Kidney (tissue), 14 donors: ENCODE data around the gene KCNH8. TPM values are rescaled to one million over a fixed set of nuclear protein-coding genes. Genes with fewer than 3 reads are reported as not detected.

Experiments
- DNase-seq, 5 donors: peaks; one replicate each; pipeline ENCODE4 v3.0.0-alpha.2; 2013 to 2020
- FAIRE-seq: peaks from 2 replicates; lab custom pipeline; 2012; peaks lifted over from hg19 to GRCh38; lab: Jason Lieb, UNC
- H3K27ac ChIP-seq, 2 donors: one replicate each; pipeline ENCODE4 v1.7.0; 2013; ENCODE audit warnings: low read depth in 2 of 2, low read length in 2 of 2, inconsistent platforms in 1 of 2
- H3K27me3 ChIP-seq: one replicate; pipeline ENCODE4 v1.7.1; 2013; ENCODE audit warnings: low read length, inconsistent platforms; ENCODE audit not compliant: control insufficient read depth, insufficient read depth
- H3K36me3 ChIP-seq, 3 donors: one replicate each; pipeline versions ENCODE4 v1.7.0 to v1.7.1; 2013; ENCODE audit warnings: low read length in 3 of 3, control low read depth in 1 of 3, inconsistent platforms in 1 of 3; ENCODE audit not compliant: insufficient read depth in 3 of 3, control insufficient read depth in 2 of 3
- H3K4me1 ChIP-seq, 3 donors: one replicate each; pipeline versions ENCODE4 v1.7.0 to v1.7.1; 2013; ENCODE audit warnings: low read length in 3 of 3, inconsistent platforms in 1 of 3, low read depth in 1 of 3; ENCODE audit not compliant: control insufficient read depth in 2 of 3, insufficient read depth in 2 of 3
- H3K4me3 ChIP-seq, 3 donors: one replicate each; pipeline versions ENCODE4 v1.7.0 to v1.8.1; 2013; ENCODE audit warnings: low read length in 3 of 3, control low read depth in 1 of 3, inconsistent platforms in 1 of 3
- H3K9ac ChIP-seq, 3 donors: one replicate each; pipeline versions ENCODE4 v1.7.0 to v1.7.1; 2013; ENCODE audit warnings: low read length in 3 of 3, control low read depth in 1 of 3, inconsistent platforms in 1 of 3
- H3K9me3 ChIP-seq, 3 donors: one replicate each; pipeline versions ENCODE4 v1.7.0 to v1.7.1; 2013; ENCODE audit warnings: low read length in 3 of 3, control low read depth in 1 of 3, inconsistent platforms in 1 of 3; ENCODE audit not compliant: control insufficient read depth in 2 of 3, insufficient read depth in 1 of 3
- CTCF ChIP-seq: IDR thresholded peaks from 3 replicates; pipeline ENCODE4 v1.5.1; 2012; ENCODE audit warnings: mild to moderate bottlenecking, moderate library complexity, borderline replicate concordance; ENCODE audit not compliant: insufficient read depth; ENCODE audit errors: extremely low read depth
- intact Hi-C: fragments of 100-400 bp; cut with DNase I; formaldehyde crosslinking; loops from one replicate; pipeline ENCODE4 v1.11.1; 2022
- polyA plus RNA-seq: library from polyadenylated mRNA; stranded (reverse); fragments of 350-450 nt; fragmentation: Illumina TruSeq; extraction: RNeasy Lipid Tissue Mini Kit (QIAGEN cat#74804); gene quantifications from one replicate; pipeline ENCODE4 v1.2.3, GENCODE V29; 2014; ENCODE audit warnings: low read depth, low replicate concordance; ENCODE audit not compliant: insufficient read depth
- total RNA-seq: library from RNA; stranded (reverse); fragmentation: NEBNext Ultra II Directional; extraction: Animal tissue kit (Norgen Biotek cat#: 25700); gene quantifications from one replicate; pipeline ENCODE4 v1.2.1, GENCODE V29; 2021
- donor health status: control.
- donor health status: control.
- donor health status: control.
- donor health status: control.
- donor health status: control.
- donor health status: DM: yes; HTN: yes; CAD: no.
- donor health status: Normal renal cell carcinoma (clear cell type).

Gene KCNH8
- total and polyA plus RNA-seq, 2 donors from 2014 or later, result 1.0 TPM; not detected in 1

GRCh38 chr3:19105826-19106225, 42.5 kb upstream of the KCNH8 start:
- Histone ChIP-seq H3K4me1 (no peaks in the 10 kb centered on the region), H3K9ac (no peak overlapping the region), H3K9me3 (no peaks in the 10 kb centered on the region), H3K4me3 (no peak overlapping the region), H3K36me3 (no peaks in the 10 kb centered on the region), H3K27ac (no peak overlapping the region), H3K27me3 (no peaks in the 10 kb centered on the region)
- TF ChIP-seq CTCF, result no peak
- DNase-seq, result no peak
- intact Hi-C loops, result no loop called here
- no peak for FAIRE-seq

GRCh38 chr3:19106307-19106706, 42.0 kb upstream of the KCNH8 start:
- Histone ChIP-seq H3K36me3 (no peaks in the 10 kb centered on the region), H3K4me1 (no peaks in the 10 kb centered on the region), H3K9me3 (no peaks in the 10 kb centered on the region), H3K27me3 (no peaks in the 10 kb centered on the region), H3K27ac (no peak overlapping the region), H3K9ac (no peak overlapping the region), H3K4me3 (no peak overlapping the region)
- FAIRE-seq (no peak), DNase-seq (peak in 1 of 5 donors; percentile 19)
- intact Hi-C loops, result no loop called here
- no peak for TF ChIP-seq CTCF

GRCh38 chr3:19107719-19108118, 40.6 kb upstream of the KCNH8 start:
- no peaks in the 10 kb centered on the region for H3K27me3 ChIP-seq
- no peaks in the 10 kb centered on the region for H3K36me3 ChIP-seq
- DNase-seq (peak in 1 of 5 donors; percentile 21), FAIRE-seq (no peak)
- no peak overlapping the region for H3K27ac ChIP-seq
- no peak overlapping the region for H3K4me3 ChIP-seq
- H3K9ac ChIP-seq, result no peak overlapping the region
- H3K4me1 ChIP-seq, result no peaks in the 10 kb centered on the region
- no peaks in the 10 kb centered on the region for H3K9me3 ChIP-seq
- no peak for TF ChIP-seq CTCF
- intact Hi-C loops, result no loop called here

- FAIRE-seq (no peak), DNase-seq (no peak)
- H3K27ac ChIP-seq, result no peak overlapping the region
- H3K9ac ChIP-seq, result no peak overlapping the region
- TF ChIP-seq CTCF, result no peak
- H3K9me3 ChIP-seq, result no peaks in the 10 kb centered on the region
- no peaks in the 10 kb centered on the region for H3K27me3 ChIP-seq
- H3K36me3 ChIP-seq, result no peaks in the 10 kb centered on the region
- H3K4me1 ChIP-seq, result no peaks in the 10 kb centered on the region
- H3K4me3 ChIP-seq, result no peak overlapping the region
- intact Hi-C loops, result no loop called here
Measured at GRCh38 chr3:19110335-19110895, 37.9 kb upstream of the KCNH8 start.
